Measurements from ENCODE around the gene RNF168.

The RNF168 gene

DNA sequence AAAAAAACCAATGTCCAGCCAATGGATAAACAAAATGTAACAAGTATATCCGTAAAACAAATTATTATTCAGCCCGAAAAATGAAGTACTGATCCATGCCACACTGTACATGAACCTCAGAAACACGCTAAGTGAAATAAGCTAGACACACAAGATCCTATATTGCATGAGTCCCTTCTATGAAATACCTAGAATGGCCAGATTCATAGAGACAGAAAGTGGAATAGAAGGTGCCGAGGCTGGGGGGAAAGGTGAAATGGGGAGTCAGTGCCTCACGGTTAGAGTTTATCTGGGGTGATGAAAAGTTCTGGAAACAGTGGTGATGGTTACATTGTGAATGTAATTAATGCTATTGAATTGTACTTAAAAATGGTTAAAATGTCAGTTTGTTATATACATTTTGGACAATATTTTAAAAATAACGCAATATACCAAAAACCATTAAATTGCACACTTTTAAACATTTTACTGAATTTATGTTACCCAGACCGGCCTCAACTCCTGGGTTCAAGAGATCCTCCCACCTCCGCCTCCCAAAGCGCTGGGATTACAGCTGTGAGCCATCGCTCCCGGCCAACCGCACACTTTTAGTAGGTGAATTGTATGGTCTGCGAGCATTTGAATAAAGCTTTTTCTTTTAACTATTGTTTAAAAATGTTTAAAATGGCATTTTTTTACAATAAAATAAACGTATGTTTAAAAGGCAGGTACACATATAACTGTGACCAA lies 2.1 kb downstream of the RNF168 start:
- peak overlapping the region; percentile 86 for H3K4me3 ChIP-seq (ENCODE audit: low read depth, low read length)
- TF ChIP-seq MYC (IDR thresholded peaks at IDR 0.05; ENCODE audit: low read depth, low read length): no peak
- TF ChIP-seq CTCF (IDR thresholded peaks at IDR 0.05; ENCODE audit: low read depth, low read length): no peak
- TF ChIP-seq, protein P1, sequence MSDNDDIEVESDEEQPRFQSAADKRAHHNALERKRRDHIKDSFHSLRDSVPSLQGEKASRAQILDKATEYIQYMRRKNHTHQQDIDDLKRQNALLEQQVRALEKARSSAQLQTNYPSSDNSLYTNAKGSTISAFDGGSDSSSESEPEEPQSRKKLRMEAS (IDR thresholded peaks at IDR 0.05; ENCODE audit: low read depth, low read length): no peak
- no peak for TF ChIP-seq POLR2A (IDR thresholded peaks at IDR 0.05; ENCODE audit: extremely low read depth, insufficient read length)
- peak; percentile 34 for DNase-seq (ENCODE audit: low read depth)

DNA sequence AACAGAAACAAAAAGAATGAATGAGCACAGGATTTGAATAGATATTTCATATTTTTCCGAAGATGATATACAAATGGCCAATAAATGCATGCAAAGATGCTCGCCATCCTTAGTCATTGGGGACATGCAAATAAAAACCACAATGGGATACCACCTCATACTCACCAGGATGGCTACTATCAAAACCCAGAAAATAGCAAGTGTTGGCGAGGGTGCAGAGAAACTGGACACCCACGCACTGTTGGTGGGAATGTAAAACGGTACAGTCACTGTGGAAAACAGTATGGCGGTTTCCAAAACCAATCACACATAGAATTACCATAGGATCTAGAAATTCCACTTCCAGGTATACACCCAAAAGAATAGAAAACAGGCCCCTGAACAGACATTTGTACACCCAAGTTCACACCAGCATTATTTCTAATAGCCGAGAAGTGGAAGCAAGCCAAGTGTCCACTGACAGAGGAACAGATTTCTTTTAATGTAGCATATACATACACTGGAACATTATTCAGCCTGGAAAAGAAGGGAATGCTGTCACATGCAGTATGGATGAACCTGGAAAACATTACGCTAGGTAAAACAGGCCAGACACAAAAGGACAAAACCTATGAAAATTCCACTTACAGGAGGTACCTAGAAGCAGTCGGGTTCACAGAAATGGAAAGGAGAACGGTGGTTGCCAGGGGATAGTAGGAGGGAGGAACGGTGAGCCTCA lies 3.6 kb downstream of the RNF168 start:
- TF ChIP-seq MYC (IDR thresholded peaks at IDR 0.05; ENCODE audit: low read depth, low read length) (no peak), CTCF (IDR thresholded peaks at IDR 0.05; ENCODE audit: low read depth, low read length) (no peak), POLR2A (IDR thresholded peaks at IDR 0.05; ENCODE audit: extremely low read depth, insufficient read length) (no peak)
- TF ChIP-seq, protein P1 (IDR thresholded peaks at IDR 0.05; ENCODE audit: low read depth, low read length): no peak
- peak overlapping the region; percentile 40 for H3K4me3 ChIP-seq (ENCODE audit: low read depth, low read length)
- DNase-seq (ENCODE audit: low read depth): no peak

DNA sequence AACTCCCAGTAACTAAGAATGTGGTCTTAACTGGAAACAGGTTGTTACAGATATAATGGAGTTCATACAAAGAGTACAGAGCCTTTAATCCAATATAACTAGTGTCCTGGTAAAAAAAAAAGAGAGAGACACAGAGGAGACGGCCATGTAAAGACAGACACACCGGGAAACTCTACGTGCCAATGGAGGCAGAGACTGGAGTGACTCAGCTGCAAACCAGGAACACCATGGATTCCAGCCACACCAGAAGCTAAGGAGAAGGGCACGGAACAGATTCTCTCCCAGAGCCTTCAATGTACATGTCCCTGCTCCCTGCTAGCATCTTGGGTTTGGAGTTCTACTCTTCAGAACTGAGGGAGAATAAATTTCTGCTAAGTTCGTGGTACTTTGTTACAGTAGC lies 4.5 kb downstream of the RNF168 start:
- TF ChIP-seq POLR2A (IDR thresholded peaks at IDR 0.05; ENCODE audit: extremely low read depth, insufficient read length) (no peak), MYC (IDR thresholded peaks at IDR 0.05; ENCODE audit: low read depth, low read length) (no peak), CTCF (IDR thresholded peaks at IDR 0.05; ENCODE audit: low read depth, low read length) (no peak)
- TF ChIP-seq, protein P1 (IDR thresholded peaks at IDR 0.05; ENCODE audit: low read depth, low read length): no peak
- DNase-seq (ENCODE audit: low read depth): no peak
- no peak overlapping the region for H3K4me3 ChIP-seq (ENCODE audit: low read depth, low read length)

- no peak overlapping the region for H3K4me3 ChIP-seq (ENCODE audit: low read depth, low read length)
- no peak for TF ChIP-seq POLR2A (IDR thresholded peaks at IDR 0.05; ENCODE audit: extremely low read depth, insufficient read length)
- TF ChIP-seq MYC (IDR thresholded peaks at IDR 0.05; ENCODE audit: low read depth, low read length): no peak
- TF ChIP-seq CTCF (IDR thresholded peaks at IDR 0.05; ENCODE audit: low read depth, low read length): no peak
- TF ChIP-seq, protein P1 (IDR thresholded peaks at IDR 0.05; ENCODE audit: low read depth, low read length): no peak
- no peak for DNase-seq (ENCODE audit: low read depth)
Observed at GRCh38 chr3:196498297-196498696, 5.3 kb downstream of the RNF168 start.

DNA sequence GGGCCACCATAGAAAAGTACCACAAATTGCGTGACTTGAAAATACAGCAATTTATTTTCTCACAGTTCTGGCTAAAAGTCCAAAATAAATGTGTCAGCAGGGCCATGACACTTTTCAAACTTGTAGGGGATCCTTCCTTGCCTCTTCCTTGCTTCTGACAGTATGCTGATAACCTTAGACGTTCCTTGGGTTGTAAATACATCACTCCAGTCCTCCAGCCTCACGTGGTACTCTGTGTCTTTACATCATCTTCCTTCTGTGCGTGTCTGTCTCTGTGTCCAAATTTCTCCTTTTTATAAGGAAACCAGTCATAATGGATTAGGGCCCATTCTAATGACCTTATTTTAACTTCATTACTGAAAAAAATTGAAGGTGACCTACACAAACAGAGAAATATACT lies 7.4 kb downstream of the RNF168 start:
- TF ChIP-seq MYC (IDR thresholded peaks at IDR 0.05; ENCODE audit: low read depth, low read length) (no peak), CTCF (IDR thresholded peaks at IDR 0.05; ENCODE audit: low read depth, low read length) (no peak), POLR2A (IDR thresholded peaks at IDR 0.05; ENCODE audit: extremely low read depth, insufficient read length) (no peak)
- TF ChIP-seq, protein P1 (IDR thresholded peaks at IDR 0.05; ENCODE audit: low read depth, low read length): no peak

More for the DNA sequence above, 7.4 kb downstream of the RNF168 start:
- DNase-seq (ENCODE audit: low read depth): no peak
- no peak overlapping the region for H3K4me3 ChIP-seq (ENCODE audit: low read depth, low read length)
